Stimulated activated CD4-positive, alpha-beta T cell treated with anti-CD3 and anti-CD28 coated beads, Interleukin-1b, Interleukin-23, amount 100 ng/mL, for 1 hour (primary cell): Measurements from ENCODE around the gene CAPN13.

Experiments used
- DNase-seq, 2 donors: peaks; one replicate each; pipeline ENCODE4 v3.0.0-alpha.2; 2020; ENCODE audit warnings: low read depth in 2 of 2

Gene CAPN13

GRCh38 chr2:30730736-30731647 lies 76.3 kb downstream of the CAPN13 start:
- DNase-seq: no peak

GRCh38 chr2:30729031-30729430 lies 78.2 kb downstream of the CAPN13 start:
- DNase-seq: no peak

- no peak for DNase-seq
Observed at GRCh38 chr2:30722936-30723725, 84.1 kb downstream of the CAPN13 start.

- DNase-seq: no peak
Observed at GRCh38 chr2:30721668-30722647, 85.3 kb downstream of the CAPN13 start.

GRCh38 chr2:30721241-30721640 lies 86.0 kb downstream of the CAPN13 start:
- no peak for DNase-seq

- DNase-seq: no peak
Observed at GRCh38 chr2:30717081-30717650, 90.1 kb downstream of the CAPN13 start.

GRCh38 chr2:30716123-30716900 lies 90.9 kb downstream of the CAPN13 start:
- DNase-seq: no peak

- no peak for DNase-seq
Observed at GRCh38 chr2:30714811-30715709, 92.2 kb downstream of the CAPN13 start.

GRCh38 chr2:30713698-30714097 lies 93.5 kb downstream of the CAPN13 start:
- no peak for DNase-seq

GRCh38 chr2:30711646-30712085 lies 95.6 kb downstream of the CAPN13 start:
- peak; percentile 64 to 71 for DNase-seq

- no peak for DNase-seq
Observed at GRCh38 chr2:30710461-30710860, 96.8 kb downstream of the CAPN13 start.

- no peak for DNase-seq
Observed at GRCh38 chr2:30710016-30710415, 97.2 kb downstream of the CAPN13 start.

GRCh38 chr2:30709516-30709915 lies 97.7 kb downstream of the CAPN13 start:
- DNase-seq: no peak

- DNase-seq: no peak
Observed at GRCh38 chr2:30708491-30709290, 98.6 kb downstream of the CAPN13 start.

GRCh38 chr2:30707304-30707903 lies 99.8 kb downstream of the CAPN13 start:
- DNase-seq: no peak

GRCh38 chr2:30706534-30707303 lies 100.5 kb downstream of the CAPN13 start:
- peak; percentile 41 to 65 for DNase-seq
